ENCODE data around the gene CORO2B.

- TF ChIP-seq POLR2A (IDR thresholded peaks at IDR 0.05) (no peak), CTCF (IDR thresholded peaks at IDR 0.05) (no peak)
Observed at GRCh38 chr15:68594533-68595259, 15.9 kb downstream of the CORO2B start.
